HepG2 (cell line): ENCODE data around the gene PROX2. TPM values are rescaled to one million over a fixed set of nuclear protein-coding genes. Genes with fewer than 3 reads are reported as not detected.
A peak's percentile ranks its signal among the peaks of the same experiment; 100 is the strongest.

Source experiments
- ASH2L ChIP-seq: fragments of 300-600, 200-600 bp; sonication (generic); IDR thresholded peaks from 2 replicates; pipeline ENCODE4 v1.7.0; 2017; ENCODE audit warnings: low read depth, mild to moderate bottlenecking, moderate library complexity, mixed read lengths, low read length; ENCODE audit not compliant: insufficient read length
- RFXANK ChIP-seq: IDR thresholded peaks from 2 replicates; pipeline ENCODE4 v1.6.1; 2016
- TBX3 ChIP-seq: fragments of 450-650 bp; IDR thresholded peaks from 2 replicates; pipeline ENCODE4 v1.6.1; 2017; ENCODE audit warnings: antibody characterized with exemption, mild to moderate bottlenecking, inconsistent platforms, borderline replicate concordance
- TCF7 ChIP-seq: sonication (generic); IDR thresholded peaks from 2 replicates; pipeline ENCODE4 v1.6.1; 2016; ENCODE audit warnings: antibody characterized with exemption, low read depth
- U2AF2 ChIP-seq: fragments of 200-400 bp; formaldehyde crosslinking; IDR thresholded peaks from 2 replicates; pipeline ENCODE4 v1.6.1; 2017; ENCODE audit warnings: low read depth, mild to moderate bottlenecking, low read length
- ZKSCAN5 ChIP-seq: sonication (generic); formaldehyde crosslinking; IDR thresholded peaks from 2 replicates; pipeline ENCODE4 v1.5.1; 2020; ENCODE audit warnings: mild to moderate bottlenecking, missing genetic modification reagents
- ZMYM4 ChIP-seq: sonication (generic); formaldehyde crosslinking; IDR thresholded peaks from 2 replicates; pipeline ENCODE4 v1.8.1; 2023; ENCODE audit warnings: mild to moderate bottlenecking, missing genetic modification reagents
- ZNF138 ChIP-seq: sonication (generic); formaldehyde crosslinking; IDR thresholded peaks from 2 replicates; pipeline ENCODE4 v1.5.0; 2020; ENCODE audit warnings: mild to moderate bottlenecking, low read depth, missing genetic modification reagents
- ZNF160 ChIP-seq: sonication (generic); formaldehyde crosslinking; IDR thresholded peaks from 2 replicates; pipeline ENCODE4 v1.8.0; 2022; ENCODE audit warnings: mild to moderate bottlenecking, inconsistent platforms, missing genetic modification reagents
- ZNF441 ChIP-seq: sonication (generic); formaldehyde crosslinking; IDR thresholded peaks from 2 replicates; pipeline ENCODE4 v1.7.0; 2021; ENCODE audit warnings: missing genetic modification reagents, borderline replicate concordance
- ZNF776 ChIP-seq: sonication (generic); formaldehyde crosslinking; IDR thresholded peaks from 2 replicates; pipeline ENCODE4 v1.4.0; 2020; ENCODE audit warnings: mild to moderate bottlenecking, missing genetic modification reagents
- polyA plus RNA-seq, 8 experiments: library from polyadenylated mRNA; depleted of rRNA in 3 of 8; stranded (reverse) in 7 of 8; unstranded in 1 of 8; fragments of >200 nt; fragmentation: Illumina TruSeq in 4 of 8; extraction: Trizol in 4 of 8; gene quantifications; 2 replicates each; pipeline versions ENCODE4 v1.2.1 to v1.2.3, GENCODE V29; 2011 to 2016; ENCODE audit warnings: low read depth in 4 of 8, missing spikeins in 1 of 8, mixed read lengths in 1 of 8; ENCODE audit not compliant: insufficient read depth in 1 of 8
- total RNA-seq, 5 experiments: library from RNA; depleted of rRNA; stranded (reverse); fragments of >200 nt; fragmentation: Illumina TruSeq; extraction: Trizol; gene quantifications; 2 replicates each; pipeline ENCODE4 v1.2.3, GENCODE V29; 2016; ENCODE audit warnings: low read depth in 1 of 5
- TF ChIP-seq, protein P1 (sequence below): sonication (generic); formaldehyde crosslinking; IDR thresholded peaks from 2 replicates; pipeline ENCODE4 v1.9.0; 2022; ENCODE audit warnings: low read depth, missing genetic modification reagents
- TF ChIP-seq, protein P2 (sequence below): sonication (generic); formaldehyde crosslinking; IDR thresholded peaks from 2 replicates; pipeline ENCODE4 v1.5.1; 2020; ENCODE audit warnings: missing genetic modification reagents, mild to moderate bottlenecking, borderline replicate concordance

Gene PROX2
- total and polyA plus RNA-seq, 2 of the 13 experiments (the other 11 are each of a cell fraction or from before 2014, with no cell fraction given), result not detected

DNA sequence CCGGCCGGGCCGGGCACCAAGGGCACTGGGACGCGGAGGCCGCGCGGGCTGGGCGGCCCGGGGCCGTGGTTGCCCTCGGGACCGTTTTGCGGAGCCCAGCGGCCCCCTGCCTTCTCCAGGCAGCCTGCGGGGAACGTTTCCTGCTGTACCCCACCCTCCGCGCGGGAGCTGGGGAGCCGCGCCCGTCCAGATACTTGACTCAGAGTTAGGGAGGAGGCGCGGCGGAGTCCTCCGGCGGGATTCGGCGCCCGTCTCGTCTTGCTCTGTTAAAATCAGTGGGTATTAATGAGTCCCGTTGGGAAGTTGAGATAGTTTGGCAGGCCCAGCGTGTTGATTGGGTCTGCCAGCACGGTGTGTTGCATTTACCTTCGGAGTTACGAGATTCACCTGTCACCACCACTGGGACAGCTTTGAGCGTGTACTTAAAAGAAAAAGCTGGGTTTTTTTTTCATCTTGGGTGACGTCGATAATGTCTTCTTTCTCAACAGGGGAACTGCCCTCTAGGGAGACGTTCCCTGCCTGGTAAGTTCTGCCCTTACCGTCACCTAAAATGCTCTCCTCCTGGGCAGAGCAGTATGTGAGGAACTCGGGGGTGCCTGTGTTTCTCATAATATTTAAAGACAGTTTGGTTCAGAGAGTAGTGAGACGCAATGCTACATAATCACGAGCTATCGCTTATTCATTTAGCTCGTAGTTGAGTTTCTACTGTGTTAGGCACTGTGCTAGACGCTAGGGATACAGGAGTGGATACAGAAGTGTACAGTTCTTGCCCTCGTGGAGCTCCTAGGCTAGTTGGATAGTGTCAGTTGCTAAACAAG lies 6.4 kb upstream of the PROX2 start (continued):
- TF ChIP-seq, protein P1, sequence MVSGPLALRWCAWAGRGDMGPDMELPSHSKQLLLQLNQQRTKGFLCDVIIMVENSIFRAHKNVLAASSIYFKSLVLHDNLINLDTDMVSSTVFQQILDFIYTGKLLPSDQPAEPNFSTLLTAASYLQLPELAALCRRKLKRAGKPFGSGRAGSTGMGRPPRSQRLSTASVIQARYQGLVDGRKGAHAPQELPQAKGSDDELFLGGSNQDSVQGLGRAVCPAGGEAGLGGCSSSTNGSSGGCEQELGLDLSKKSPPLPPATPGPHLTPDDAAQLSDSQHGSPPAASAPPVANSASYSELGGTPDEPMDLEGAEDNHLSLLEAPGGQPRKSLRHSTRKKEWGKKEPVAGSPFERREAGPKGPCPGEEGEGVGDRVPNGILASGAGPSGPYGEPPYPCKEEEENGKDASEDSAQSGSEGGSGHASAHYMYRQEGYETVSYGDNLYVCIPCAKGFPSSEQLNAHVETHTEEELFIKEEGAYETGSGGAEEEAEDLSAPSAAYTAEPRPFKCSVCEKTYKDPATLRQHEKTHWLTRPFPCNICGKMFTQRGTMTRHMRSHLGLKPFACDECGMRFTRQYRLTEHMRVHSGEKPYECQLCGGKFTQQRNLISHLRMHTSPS, result no peak
- TF ChIP-seq TCF7 (no peak), ZKSCAN5 (CRISPR knock-in tag) (no peak), ZNF441 (CRISPR knock-in tag) (no peak), ASH2L (peak; percentile 55), RFXANK (CRISPR knock-in tag) (no peak), TBX3 (no peak), ZNF138 (CRISPR knock-in tag) (0 out of 2 replicates have a peak, but pooled peaks have one; percentile 37), U2AF2 (no peak), ZMYM4 (CRISPR knock-in tag) (no peak), ZNF160 (CRISPR knock-in tag) (no peak), ZNF776 (CRISPR knock-in tag) (no peak)
- TF ChIP-seq, protein P2, sequence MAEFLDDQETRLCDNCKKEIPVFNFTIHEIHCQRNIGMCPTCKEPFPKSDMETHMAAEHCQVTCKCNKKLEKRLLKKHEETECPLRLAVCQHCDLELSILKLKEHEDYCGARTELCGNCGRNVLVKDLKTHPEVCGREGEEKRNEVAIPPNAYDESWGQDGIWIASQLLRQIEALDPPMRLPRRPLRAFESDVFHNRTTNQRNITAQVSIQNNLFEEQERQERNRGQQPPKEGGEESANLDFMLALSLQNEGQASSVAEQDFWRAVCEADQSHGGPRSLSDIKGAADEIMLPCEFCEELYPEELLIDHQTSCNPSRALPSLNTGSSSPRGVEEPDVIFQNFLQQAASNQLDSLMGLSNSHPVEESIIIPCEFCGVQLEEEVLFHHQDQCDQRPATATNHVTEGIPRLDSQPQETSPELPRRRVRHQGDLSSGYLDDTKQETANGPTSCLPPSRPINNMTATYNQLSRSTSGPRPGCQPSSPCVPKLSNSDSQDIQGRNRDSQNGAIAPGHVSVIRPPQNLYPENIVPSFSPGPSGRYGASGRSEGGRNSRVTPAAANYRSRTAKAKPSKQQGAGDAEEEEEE, result no peak
